ENCODE measurements around the gene LMBR1L. TPM values are rescaled to one million over a fixed set of nuclear protein-coding genes. Genes with fewer than 3 reads are reported as not detected.
"Not testable (repeated sequence)": the region's sequence is repeated elsewhere in the genome, so short reads cannot be mapped to it uniquely, and the experiment has no call there.

LMBR1L gene
- total RNA-seq, 1 experiment from 2014 or later, result 55.1 TPM

DNA sequence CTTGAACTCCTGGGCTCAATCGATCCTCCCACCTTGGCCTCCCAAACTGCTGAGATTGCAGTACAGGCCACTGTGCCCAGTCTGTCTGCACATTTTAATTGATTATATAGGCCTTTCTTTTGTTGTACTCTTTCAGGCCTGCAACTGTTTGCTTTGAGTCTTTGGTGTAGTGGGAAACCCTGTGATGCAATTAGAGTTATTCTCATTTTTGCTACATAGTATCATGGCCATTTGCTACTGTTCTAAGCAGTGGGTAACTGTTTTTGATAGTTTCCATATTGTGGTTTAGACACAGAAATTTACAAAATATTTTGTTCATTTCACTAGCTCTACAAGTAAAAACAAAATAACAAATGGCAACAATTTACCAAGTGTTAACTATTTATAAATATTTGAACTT, 26.8 kb upstream of the LMBR1L start:
- H4K91ac ChIP-seq (ENCODE audit: insufficient read length, low read depth, low read length), result no peak overlapping the region
- no peak overlapping the region for H2BK15ac ChIP-seq (ENCODE audit: low read depth, low read length)
- H3K79me2 ChIP-seq (ENCODE audit: insufficient read depth, low read length), result no peaks in the 10 kb centered on the region
- H3T11ph ChIP-seq (ENCODE audit: low read length), result no peak overlapping the region
- H3K9ac ChIP-seq (ENCODE audit: extremely low read depth, insufficient read length, low read length), result no peak overlapping the region
- H3K27me3 Mint-ChIP-seq (ENCODE audit: low read depth), result no peaks in the 10 kb centered on the region
- H3K4me3 Mint-ChIP-seq, result no peak overlapping the region
- H2BK20ac ChIP-seq (ENCODE audit: low read depth, low read length, poor library complexity, severe bottlenecking), result no peak overlapping the region
- H4K20me1 ChIP-seq (ENCODE audit: control insufficient read depth, insufficient read depth, insufficient read length), result no peaks in the 10 kb centered on the region
- H3K4ac ChIP-seq (ENCODE audit: low read depth, low read length), result no peak overlapping the region
- peaks cover 4 to 9% of the 10 kb centered on the region in 2 experiments for H3K4me1 Mint-ChIP-seq
- H3K4me2 ChIP-seq (ENCODE audit: insufficient read depth, insufficient read length, low read length), result no peak overlapping the region
- no peaks in the 10 kb centered on the region for H3K9me3 ChIP-seq (ENCODE audit: control insufficient read depth, low read depth, low read length)
- H2AK5ac ChIP-seq (ENCODE audit: insufficient read length, low read length), result no peak overlapping the region
- no peak overlapping the region for H3K14ac ChIP-seq (ENCODE audit: insufficient read depth, low read length)
- 0 out of 5 replicates have a peak, but pooled peaks cover 0 to 3% of the 10 kb centered on the region in 2 experiments for H3K9me3 Mint-ChIP-seq
- no peak overlapping the region for H2BK5ac ChIP-seq (ENCODE audit: insufficient read length, low read length)
- H3K27ac Mint-ChIP-seq, result no peak overlapping the region
- H4K8ac ChIP-seq (replicated peaks; ENCODE audit: insufficient read length, low read depth, low read length), result no peak overlapping the region
- no peak overlapping the region for H3K56ac ChIP-seq (ENCODE audit: insufficient read length, low read depth, low read length)
- no peaks in the 10 kb centered on the region for H3K27me3 ChIP-seq (ENCODE audit: insufficient read depth, low read length)
- H2BK120ac ChIP-seq (ENCODE audit: low read depth, low read length, poor library complexity, severe bottlenecking), result no peak overlapping the region
- no CpG with 5 or more reads among the region's 1 CpG for WGBS (ENCODE audit: extremely low coverage, insufficient read length, low lambda C conversion rate)
- H4K5ac ChIP-seq (ENCODE audit: insufficient read length, low read depth, low read length), result no peak overlapping the region
- no peak overlapping the region for H2AFZ ChIP-seq (ENCODE audit: low read length)
- TF ChIP-seq, protein P1, sequence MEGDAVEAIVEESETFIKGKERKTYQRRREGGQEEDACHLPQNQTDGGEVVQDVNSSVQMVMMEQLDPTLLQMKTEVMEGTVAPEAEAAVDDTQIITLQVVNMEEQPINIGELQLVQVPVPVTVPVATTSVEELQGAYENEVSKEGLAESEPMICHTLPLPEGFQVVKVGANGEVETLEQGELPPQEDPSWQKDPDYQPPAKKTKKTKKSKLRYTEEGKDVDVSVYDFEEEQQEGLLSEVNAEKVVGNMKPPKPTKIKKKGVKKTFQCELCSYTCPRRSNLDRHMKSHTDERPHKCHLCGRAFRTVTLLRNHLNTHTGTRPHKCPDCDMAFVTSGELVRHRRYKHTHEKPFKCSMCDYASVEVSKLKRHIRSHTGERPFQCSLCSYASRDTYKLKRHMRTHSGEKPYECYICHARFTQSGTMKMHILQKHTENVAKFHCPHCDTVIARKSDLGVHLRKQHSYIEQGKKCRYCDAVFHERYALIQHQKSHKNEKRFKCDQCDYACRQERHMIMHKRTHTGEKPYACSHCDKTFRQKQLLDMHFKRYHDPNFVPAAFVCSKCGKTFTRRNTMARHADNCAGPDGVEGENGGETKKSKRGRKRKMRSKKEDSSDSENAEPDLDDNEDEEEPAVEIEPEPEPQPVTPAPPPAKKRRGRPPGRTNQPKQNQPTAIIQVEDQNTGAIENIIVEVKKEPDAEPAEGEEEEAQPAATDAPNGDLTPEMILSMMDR (conservative IDR thresholded peaks at IDR 0.05), result no peak
- no peaks in the 10 kb centered on the region for H3K4me1 ChIP-seq (ENCODE audit: insufficient read depth, low read length)
- no peak overlapping the region for H3K27ac ChIP-seq (ENCODE audit: insufficient read length, low read depth, low read length)
- H3K23me2 ChIP-seq (ENCODE audit: insufficient read length, low read depth, low read length, poor library complexity, severe bottlenecking), result no peaks in the 10 kb centered on the region
- H3K18ac ChIP-seq (ENCODE audit: insufficient read length, low read depth, low read length), result no peak overlapping the region
- peaks cover 0 to 6% (median 2%) of the 10 kb centered on the region in 3 experiments; a peak in 2 of 7 replicates for H3K36me3 Mint-ChIP-seq (ENCODE audit: insufficient read depth in 1 of 3, low read depth in 3 of 3)
- DNase-seq, result no peak
- no peaks in the 10 kb centered on the region for H3K79me1 ChIP-seq (ENCODE audit: insufficient read depth, low read depth, low read length, poor library complexity, severe bottlenecking)
- no peak overlapping the region for H3K23ac ChIP-seq (ENCODE audit: insufficient read length, low read depth, low read length)
- H2BK12ac ChIP-seq (ENCODE audit: insufficient read length, low read depth, low read length), result no peak overlapping the region

DNA sequence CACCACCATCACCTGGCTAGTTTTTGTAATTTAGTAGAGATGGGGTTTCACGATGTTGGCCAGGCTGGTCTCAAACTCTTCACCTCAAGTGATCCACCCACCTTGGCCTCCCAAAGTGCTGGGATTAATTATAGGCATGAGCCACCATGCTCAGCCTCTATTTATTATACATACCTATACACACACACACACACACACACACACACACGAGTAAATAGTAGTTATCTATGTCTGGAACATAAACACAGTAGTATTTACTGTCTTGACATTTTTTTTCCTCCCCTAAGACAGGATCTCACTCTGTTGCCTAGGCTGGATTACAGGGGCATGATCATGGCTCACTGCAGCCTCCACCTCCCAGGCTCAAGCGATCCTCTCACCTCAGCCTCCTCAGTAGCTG, 26.4 kb upstream of the LMBR1L start:
- H2AFZ ChIP-seq (ENCODE audit: low read length), result not testable (repeated sequence)

More for the DNA sequence above, 26.4 kb upstream of the LMBR1L start:
- H2BK5ac ChIP-seq (ENCODE audit: insufficient read length, low read length); H3K9me3 ChIP-seq (ENCODE audit: control insufficient read depth, low read depth, low read length); H3T11ph ChIP-seq (ENCODE audit: low read length); H4K20me1 ChIP-seq (ENCODE audit: control insufficient read depth, insufficient read depth, insufficient read length); H3K4me1 ChIP-seq (ENCODE audit: insufficient read depth, low read length); DNase-seq; H4K5ac ChIP-seq (ENCODE audit: insufficient read length, low read depth, low read length); H3K18ac ChIP-seq (ENCODE audit: insufficient read length, low read depth, low read length); H3K14ac ChIP-seq (ENCODE audit: insufficient read depth, low read length); H3K27me3 Mint-ChIP-seq (ENCODE audit: low read depth); H3K23ac ChIP-seq (ENCODE audit: insufficient read length, low read depth, low read length); H3K23me2 ChIP-seq (ENCODE audit: insufficient read length, low read depth, low read length, poor library complexity, severe bottlenecking); H3K4me3 Mint-ChIP-seq; H3K27ac ChIP-seq (ENCODE audit: insufficient read length, low read depth, low read length); H2BK120ac ChIP-seq (ENCODE audit: low read depth, low read length, poor library complexity, severe bottlenecking); H3K4me2 ChIP-seq (ENCODE audit: insufficient read depth, insufficient read length, low read length); H3K9me3 Mint-ChIP-seq; H4K8ac ChIP-seq (replicated peaks; ENCODE audit: insufficient read length, low read depth, low read length); H2BK15ac ChIP-seq (ENCODE audit: low read depth, low read length); H3K27me3 ChIP-seq (ENCODE audit: insufficient read depth, low read length); H3K9ac ChIP-seq (ENCODE audit: extremely low read depth, insufficient read length, low read length); H2AK5ac ChIP-seq (ENCODE audit: insufficient read length, low read length); H3K56ac ChIP-seq (ENCODE audit: insufficient read length, low read depth, low read length); H3K36me3 Mint-ChIP-seq (ENCODE audit: insufficient read depth in 1 of 3, low read depth in 3 of 3); H3K4ac ChIP-seq (ENCODE audit: low read depth, low read length); H4K91ac ChIP-seq (ENCODE audit: insufficient read length, low read depth, low read length); H2BK12ac ChIP-seq (ENCODE audit: insufficient read length, low read depth, low read length); H3K79me2 ChIP-seq (ENCODE audit: insufficient read depth, low read length); H3K79me1 ChIP-seq (ENCODE audit: insufficient read depth, low read depth, low read length, poor library complexity, severe bottlenecking); H2BK20ac ChIP-seq (ENCODE audit: low read depth, low read length, poor library complexity, severe bottlenecking); H3K27ac Mint-ChIP-seq: not testable (repeated sequence)
- no CpG with 5 or more reads among the region's 3 CpGs for WGBS (ENCODE audit: extremely low coverage, insufficient read length, low lambda C conversion rate)
- peaks cover 7 to 14% of the 10 kb centered on the region in 2 experiments for H3K4me1 Mint-ChIP-seq

Measured in H9 (cell line).